ENCODE measurements around the gene DYNC1LI1. TPM values are rescaled to one million over a fixed set of nuclear protein-coding genes. Genes with fewer than 3 reads are reported as not detected.

The DYNC1LI1 gene
- total and polyA plus RNA-seq, 9 of the 15 experiments (the other 6 are each of a cell fraction or from before 2014, with no cell fraction given): 21.0 to 85.4 (median 61.3) TPM

- TF ChIP-seq SP1 (CRISPR knock-in tag; IDR thresholded peaks at IDR 0.05): peak; percentile 73; the same call in 1 of the 2 replicates
- TF ChIP-seq GMEB1 (CRISPR knock-in tag; IDR thresholded peaks at IDR 0.05): peak; percentile 26; the same call in 1 of the 2 replicates
- peak; percentile 8; the same call in 1 of the 2 replicates for TF ChIP-seq ESRRA (IDR thresholded peaks at IDR 0.05; ENCODE audit: borderline replicate concordance, low read depth)
- TF ChIP-seq ZNF239 (CRISPR knock-in tag; IDR thresholded peaks at IDR 0.05): no peak
- peak; percentile 38; the same call in 1 of the 2 replicates for TF ChIP-seq KLF6 (CRISPR knock-in tag; IDR thresholded peaks at IDR 0.05; ENCODE audit: borderline replicate concordance)
- TF ChIP-seq ILF3 (IDR thresholded peaks at IDR 0.05; ENCODE audit: borderline replicate concordance): peak; percentile 64; the same call in 1 of the 2 replicates
- 0 out of 2 replicates have a peak, but pooled peaks have one; percentile 21 for TF ChIP-seq PHB (CRISPR knock-in tag; IDR thresholded peaks at IDR 0.05)
- 0 out of 2 replicates have a peak, but pooled peaks have one; percentile 33 for TF ChIP-seq RREB1 (CRISPR knock-in tag; IDR thresholded peaks at IDR 0.05)
- TF ChIP-seq MTA3 (IDR thresholded peaks at IDR 0.05; ENCODE audit: borderline replicate concordance): peak; percentile 13; the same call in 1 of the 2 replicates
- TF ChIP-seq ZNF41 (CRISPR knock-in tag; conservative IDR thresholded peaks at IDR 0.05): no peak
- TF ChIP-seq MAFF (IDR thresholded peaks at IDR 0.05; ENCODE audit: low read length): peak; percentile 59; the same call in 1 of the 2 replicates
- TF ChIP-seq HDAC2 (IDR thresholded peaks at IDR 0.05): peak; percentile 66
- peak; percentile 39; the same call in 1 of the 2 replicates for TF ChIP-seq RNF2 (IDR thresholded peaks at IDR 0.05)
- TF ChIP-seq STAT5A (IDR thresholded peaks at IDR 0.05; ENCODE audit: borderline replicate concordance, low read length): peak; percentile 16; the same call in 1 of the 2 replicates
- TF ChIP-seq ZNF253 (CRISPR knock-in tag; conservative IDR thresholded peaks at IDR 0.05): no peak
- peak in 1 of 3 experiments; percentile 54; a peak in 1 of 6 replicates for TF ChIP-seq ZBTB11 (CRISPR knock-in tag; IDR thresholded peaks at IDR 0.05)
Observed at GRCh38 chr3:32570421-32571191, at the start of gene DYNC1LI1 (continued).

Measured in K562 (cell line).